ENCODE results near the gene RETREG3. TPM values are rescaled to one million over a fixed set of nuclear protein-coding genes. Genes with fewer than 3 reads are reported as not detected.
"Not testable (repeated sequence)": the region's sequence is repeated elsewhere in the genome, so short reads cannot be mapped to it uniquely, and the experiment has no call there.

RETREG3 gene
- 55.2 and 70.6 TPM in 2 replicates for polyA plus RNA-seq (2014; cell fraction: cytosol; rRNA removed)
- 26.3 and 32.5 TPM in 2 replicates for polyA plus RNA-seq (2014; cell fraction: nucleus; rRNA removed)

- peak; percentile 99 for DNase-seq (ENCODE audit: low spot score)
Measured at GRCh38 chr17:42609182-42609813, at the start of gene RETREG3, which contains the start of gene TUBG1. Gene RETREG3, minus strand, starts transcription at chr17:42609374. Its CDS starts 50 bp downstream, at chr17:42609324. Gene TUBG1, plus strand, starts transcription at chr17:42609683. Its CDS starts 55 bp downstream, at chr17:42609738.

- no peak for DNase-seq (ENCODE audit: low spot score)
Measured at GRCh38 chr17:42657824-42658588, 48.8 kb upstream of the RETREG3 start.

- no peak for DNase-seq (ENCODE audit: low spot score)
Measured at GRCh38 chr17:42655528-42655927, 46.4 kb upstream of the RETREG3 start.

- DNase-seq (ENCODE audit: low spot score) = peak; percentile 86
Measured at GRCh38 chr17:42653179-42654124, 44.3 kb upstream of the RETREG3 start.

- no peak for DNase-seq (ENCODE audit: low spot score)
Measured at GRCh38 chr17:42651392-42651791, 42.2 kb upstream of the RETREG3 start.

GRCh38 chr17:42647778-42648177 is 38.6 kb upstream of the RETREG3 start:
- no peak for DNase-seq (ENCODE audit: low spot score)

GRCh38 chr17:42642336-42642735 is 33.2 kb upstream of the RETREG3 start:
- peak; percentile 66 for DNase-seq (ENCODE audit: low spot score)

GRCh38 chr17:42640121-42640520 is 30.9 kb upstream of the RETREG3 start:
- DNase-seq (ENCODE audit: low spot score) = no peak

- DNase-seq (ENCODE audit: low spot score) = no peak
Measured at GRCh38 chr17:42639525-42640113, 30.4 kb upstream of the RETREG3 start.

GRCh38 chr17:42632949-42633444 is 23.8 kb upstream of the RETREG3 start:
- DNase-seq (ENCODE audit: low spot score) = no peak

- DNase-seq (ENCODE audit: low spot score) = no peak
Measured at GRCh38 chr17:42629411-42630009, 20.3 kb upstream of the RETREG3 start.

- not testable (repeated sequence) for DNase-seq (ENCODE audit: low spot score)
Measured at GRCh38 chr17:42627032-42627764, 18.0 kb upstream of the RETREG3 start.

GRCh38 chr17:42623732-42624596 is 14.8 kb upstream of the RETREG3 start:
- no peak for DNase-seq (ENCODE audit: low spot score)

GRCh38 chr17:42623271-42623670 is 14.1 kb upstream of the RETREG3 start:
- no peak for DNase-seq (ENCODE audit: low spot score)

- not testable (repeated sequence) for DNase-seq (ENCODE audit: low spot score)
Measured at GRCh38 chr17:42621987-42622386, 12.8 kb upstream of the RETREG3 start.

GRCh38 chr17:42618442-42619150 is 9.4 kb upstream of the RETREG3 start:
- DNase-seq (ENCODE audit: low spot score) = peak; percentile 62

GRCh38 chr17:42617956-42618431 is 8.8 kb upstream of the RETREG3 start:
- no peak for DNase-seq (ENCODE audit: low spot score)

- DNase-seq (ENCODE audit: low spot score) = no peak
Measured at GRCh38 chr17:42613699-42614295, 4.6 kb upstream of the RETREG3 start.

All from SK-N-DZ (cell line).